GM19324 (cell line): ENCODE data around the gene DIAPH3.

ENCODE experiments used
- ATAC-seq: cut with Tn5 transposase; IDR thresholded peaks from one replicate; pipeline ENCODE4 v1.9.1; 2021; ENCODE audit warnings: mild to moderate bottlenecking, moderate library complexity; ENCODE audit not compliant: unreplicated experiment, low FRiP score

Gene DIAPH3

GRCh38 chr13:59690857-59691500 lies 472.7 kb downstream of the DIAPH3 start:
- no peak for ATAC-seq

- no peak for ATAC-seq
Measured at GRCh38 chr13:59689057-59689456, 474.7 kb downstream of the DIAPH3 start.

GRCh38 chr13:59686798-59687394 lies 476.8 kb downstream of the DIAPH3 start:
- ATAC-seq: no peak

GRCh38 chr13:59684105-59684504 lies 479.6 kb downstream of the DIAPH3 start:
- no peak for ATAC-seq

GRCh38 chr13:59681636-59682311 lies 482.0 kb downstream of the DIAPH3 start:
- no peak for ATAC-seq

- ATAC-seq: no peak
Measured at GRCh38 chr13:59680429-59681024, 483.2 kb downstream of the DIAPH3 start.

GRCh38 chr13:59679254-59679653 lies 484.5 kb downstream of the DIAPH3 start:
- no peak for ATAC-seq

- ATAC-seq: peak; percentile 66
Measured at GRCh38 chr13:59677966-59678814, 485.5 kb downstream of the DIAPH3 start.

GRCh38 chr13:59677430-59677829 lies 486.3 kb downstream of the DIAPH3 start:
- ATAC-seq: no peak

GRCh38 chr13:59674616-59675015 lies 489.1 kb downstream of the DIAPH3 start:
- ATAC-seq: no peak

- ATAC-seq: no peak
Measured at GRCh38 chr13:59673286-59673685, 490.4 kb downstream of the DIAPH3 start.

GRCh38 chr13:59672445-59672844 lies 491.3 kb downstream of the DIAPH3 start:
- no peak for ATAC-seq

GRCh38 chr13:59671881-59672280 lies 491.8 kb downstream of the DIAPH3 start:
- ATAC-seq: no peak

- no peak for ATAC-seq
Measured at GRCh38 chr13:59666504-59666903, 497.2 kb downstream of the DIAPH3 start.

- no peak for ATAC-seq
Measured at GRCh38 chr13:59665732-59666131, 498.0 kb downstream of the DIAPH3 start.

- ATAC-seq: no peak
Measured at GRCh38 chr13:59665184-59665583, 498.5 kb downstream of the DIAPH3 start.

- ATAC-seq: no peak
Measured at GRCh38 chr13:59664586-59664985, 499.1 kb downstream of the DIAPH3 start.

- ATAC-seq: no peak
Measured at GRCh38 chr13:59663707-59664106, 500.0 kb downstream of the DIAPH3 start.

GRCh38 chr13:59660582-59660981 lies 503.1 kb downstream of the DIAPH3 start:
- ATAC-seq: no peak

- no peak for ATAC-seq
Measured at GRCh38 chr13:59659981-59660380, 503.7 kb downstream of the DIAPH3 start.
